ENCODE results near the gene AKT3.

Gene AKT3

DNA sequence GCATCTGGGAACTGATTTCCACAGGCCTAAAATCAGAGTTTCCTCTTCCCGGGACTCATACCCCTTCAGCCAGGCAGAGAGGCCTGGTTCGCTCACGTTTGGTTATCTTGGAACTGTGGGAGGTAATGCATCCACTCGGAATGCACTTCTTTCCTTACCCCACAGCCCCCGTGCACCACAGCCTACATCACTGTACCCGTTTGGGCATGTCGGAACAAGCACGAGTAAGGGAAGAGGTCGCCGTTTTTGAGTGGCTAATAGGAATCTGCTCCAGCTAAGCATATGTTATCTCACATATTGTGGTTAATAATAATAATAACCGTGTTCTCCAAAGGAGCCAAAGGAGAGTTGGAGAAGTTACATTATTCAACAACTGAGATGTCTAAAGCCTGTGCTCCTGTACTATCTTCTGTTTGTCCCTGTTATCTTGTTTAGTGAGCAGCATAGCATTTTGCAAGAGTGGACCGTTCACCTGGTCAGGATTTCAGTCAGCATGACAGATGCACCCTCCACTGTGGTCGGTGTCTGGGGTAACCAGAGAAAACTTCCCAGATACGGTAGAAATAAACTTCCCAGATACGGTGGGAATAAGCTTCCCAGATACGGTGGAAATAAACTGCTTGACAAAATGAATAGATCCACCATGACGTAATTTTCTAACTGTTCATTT is 395.6 kb downstream of the AKT3 start:
- DNase-seq, result no peak

DNA sequence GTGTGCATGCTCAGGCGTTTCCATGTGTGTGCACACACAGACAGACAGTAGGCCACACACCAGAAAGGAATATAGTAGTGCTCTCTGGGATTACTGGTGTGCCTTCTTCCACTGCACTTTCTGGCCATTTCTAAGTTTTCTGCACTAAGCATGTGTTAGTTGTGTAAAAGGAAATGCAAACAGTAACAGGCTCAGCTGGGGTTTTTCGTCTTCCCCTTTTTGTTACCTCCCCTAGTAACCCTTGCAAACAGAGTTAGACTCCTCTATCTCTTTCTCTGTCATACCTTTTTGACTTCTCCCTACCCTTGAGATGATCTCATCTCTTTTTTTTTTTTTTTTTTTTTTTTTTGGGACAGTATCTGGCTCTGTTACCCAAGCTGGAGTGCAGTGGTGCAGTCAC is 398.0 kb downstream of the AKT3 start:
- DNase-seq, result no peak

DNA sequence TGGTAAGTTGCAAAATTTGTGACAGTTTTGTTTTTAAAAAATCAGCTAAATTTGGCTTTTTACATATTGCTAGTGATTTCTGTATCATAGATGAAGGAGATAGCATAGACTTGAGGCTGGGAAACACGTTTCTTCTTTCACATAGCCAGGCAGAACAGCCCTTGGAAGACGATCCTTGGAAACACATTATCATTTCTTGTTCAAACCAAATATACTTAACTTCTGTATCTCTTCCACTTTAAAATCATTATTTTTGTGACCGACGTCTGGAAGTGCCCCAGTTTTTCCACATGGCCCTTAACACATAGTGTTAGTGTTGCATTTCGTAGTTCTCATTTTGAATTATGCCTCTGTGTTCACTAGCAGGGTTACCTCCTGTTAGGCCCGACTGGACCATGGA is 400.7 kb downstream of the AKT3 start:
- DNase-seq, result no peak

DNA sequence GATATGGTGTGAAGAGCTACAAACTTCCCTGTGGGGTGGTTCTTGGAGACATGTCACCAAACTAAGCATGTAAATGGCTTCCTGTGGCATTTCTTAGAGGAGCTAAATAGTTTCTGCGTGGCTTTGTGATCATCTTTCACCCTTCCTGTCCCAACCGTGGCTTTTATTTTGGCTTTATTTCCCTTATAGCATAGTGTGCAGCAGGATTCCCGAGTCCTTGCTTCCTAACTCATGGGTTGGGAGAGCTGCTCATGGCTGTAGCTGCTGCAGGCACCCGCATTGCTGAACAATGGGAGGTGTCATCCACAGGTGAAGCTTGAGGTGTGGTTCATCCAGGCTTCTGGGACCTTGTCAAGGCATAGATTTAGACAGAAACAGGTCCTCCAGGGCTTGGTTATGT is 402.2 kb downstream of the AKT3 start:
- DNase-seq, result no peak

DNA sequence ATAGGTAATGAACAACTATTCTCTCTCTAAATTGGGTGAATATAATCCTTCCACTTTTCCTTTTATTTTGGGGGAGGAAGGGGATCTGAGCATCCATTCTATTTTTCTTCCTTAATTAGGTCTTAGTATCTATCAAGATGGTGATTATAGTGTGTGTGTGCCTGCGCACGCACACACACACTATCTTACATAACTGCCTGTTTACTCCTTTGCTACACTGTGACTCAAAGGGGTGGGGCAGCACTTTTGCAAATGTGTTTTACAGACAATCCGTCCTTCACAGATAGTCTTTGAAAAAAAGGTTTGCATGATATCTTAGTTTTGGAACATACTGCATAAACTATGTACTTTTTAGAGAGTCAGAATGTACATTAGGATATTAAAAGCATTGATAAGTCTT is 402.7 kb downstream of the AKT3 start:
- no peak for DNase-seq

DNA sequence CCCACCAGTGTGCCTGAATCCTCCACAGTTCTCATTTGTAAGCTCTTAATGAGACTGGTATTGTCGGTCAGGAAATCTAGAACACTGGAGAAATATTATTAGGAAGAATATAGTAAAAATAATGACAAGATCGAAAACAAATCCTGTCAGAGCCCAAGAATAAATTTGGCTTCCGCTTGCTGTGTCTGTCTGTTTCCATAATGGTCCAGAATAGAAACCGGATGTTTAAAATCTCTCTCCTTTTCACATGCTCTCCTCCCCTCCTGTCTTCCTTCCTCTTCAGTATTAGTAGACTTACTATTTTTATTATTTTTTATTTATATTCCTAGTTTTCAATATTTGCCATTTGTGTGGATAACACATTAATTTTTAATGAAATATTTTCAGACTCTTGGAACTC is 406.5 kb downstream of the AKT3 start:
- DNase-seq, result no peak

DNA sequence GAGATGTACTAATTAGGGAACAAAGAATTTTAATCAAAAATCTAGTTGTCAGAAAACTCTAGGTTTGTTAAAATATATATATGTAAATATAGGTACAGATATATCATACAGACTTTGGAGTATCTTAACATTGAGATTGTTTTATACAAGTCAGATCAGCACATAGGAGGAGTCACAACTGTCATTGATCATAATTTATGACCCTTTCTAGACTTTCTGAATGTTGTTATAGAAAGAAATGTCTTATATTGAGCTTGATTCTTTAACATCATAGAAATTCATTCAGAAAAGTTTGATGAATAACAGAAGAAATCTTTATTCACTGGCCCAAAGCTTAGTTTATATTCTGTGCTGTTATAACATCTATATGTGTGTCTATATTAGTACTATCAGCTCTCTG is 408.4 kb downstream of the AKT3 start:
- DNase-seq, result no peak

DNA sequence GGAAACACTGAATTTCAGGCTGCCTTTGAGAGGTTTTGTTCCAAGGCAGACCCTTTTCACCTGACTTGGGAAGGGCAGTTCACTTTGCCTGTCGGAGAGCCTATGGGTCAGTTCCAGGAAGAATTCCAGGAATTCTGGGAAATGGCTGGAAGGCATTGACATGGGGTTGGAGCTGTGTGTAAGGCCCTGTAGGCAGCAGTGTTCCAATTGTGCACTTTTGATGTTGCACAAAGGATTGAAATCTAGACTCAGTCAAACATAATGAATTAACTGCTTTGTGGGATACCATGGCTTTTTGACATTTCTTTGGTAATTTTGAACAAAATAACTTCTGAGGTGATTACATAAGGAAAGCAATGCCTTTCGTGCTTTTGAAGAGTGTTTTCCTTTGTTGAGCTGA is 409.6 kb downstream of the AKT3 start:
- no peak for DNase-seq

DNA sequence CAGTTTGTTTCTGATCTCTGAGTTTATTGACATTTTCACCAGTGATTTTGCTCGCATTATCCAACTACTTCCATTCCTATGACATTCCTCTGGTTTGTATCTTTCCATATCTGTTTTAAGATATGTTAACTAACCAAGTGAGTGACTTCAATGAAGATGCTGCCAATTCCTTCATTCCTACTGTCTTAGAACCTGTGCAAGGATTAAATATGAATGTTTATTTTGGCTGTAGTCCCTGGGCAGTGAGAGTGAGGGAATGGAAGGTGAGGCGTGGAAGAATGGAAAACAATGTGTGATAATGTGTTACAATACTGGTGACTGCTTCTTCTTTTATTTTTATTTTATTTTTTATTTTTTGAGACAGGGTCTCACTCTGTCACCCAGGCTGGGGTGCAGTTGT is 411.2 kb downstream of the AKT3 start:
- no peak for DNase-seq
